ENCODE results near the gene PLEKHG4.

The PLEKHG4 gene, protein sequence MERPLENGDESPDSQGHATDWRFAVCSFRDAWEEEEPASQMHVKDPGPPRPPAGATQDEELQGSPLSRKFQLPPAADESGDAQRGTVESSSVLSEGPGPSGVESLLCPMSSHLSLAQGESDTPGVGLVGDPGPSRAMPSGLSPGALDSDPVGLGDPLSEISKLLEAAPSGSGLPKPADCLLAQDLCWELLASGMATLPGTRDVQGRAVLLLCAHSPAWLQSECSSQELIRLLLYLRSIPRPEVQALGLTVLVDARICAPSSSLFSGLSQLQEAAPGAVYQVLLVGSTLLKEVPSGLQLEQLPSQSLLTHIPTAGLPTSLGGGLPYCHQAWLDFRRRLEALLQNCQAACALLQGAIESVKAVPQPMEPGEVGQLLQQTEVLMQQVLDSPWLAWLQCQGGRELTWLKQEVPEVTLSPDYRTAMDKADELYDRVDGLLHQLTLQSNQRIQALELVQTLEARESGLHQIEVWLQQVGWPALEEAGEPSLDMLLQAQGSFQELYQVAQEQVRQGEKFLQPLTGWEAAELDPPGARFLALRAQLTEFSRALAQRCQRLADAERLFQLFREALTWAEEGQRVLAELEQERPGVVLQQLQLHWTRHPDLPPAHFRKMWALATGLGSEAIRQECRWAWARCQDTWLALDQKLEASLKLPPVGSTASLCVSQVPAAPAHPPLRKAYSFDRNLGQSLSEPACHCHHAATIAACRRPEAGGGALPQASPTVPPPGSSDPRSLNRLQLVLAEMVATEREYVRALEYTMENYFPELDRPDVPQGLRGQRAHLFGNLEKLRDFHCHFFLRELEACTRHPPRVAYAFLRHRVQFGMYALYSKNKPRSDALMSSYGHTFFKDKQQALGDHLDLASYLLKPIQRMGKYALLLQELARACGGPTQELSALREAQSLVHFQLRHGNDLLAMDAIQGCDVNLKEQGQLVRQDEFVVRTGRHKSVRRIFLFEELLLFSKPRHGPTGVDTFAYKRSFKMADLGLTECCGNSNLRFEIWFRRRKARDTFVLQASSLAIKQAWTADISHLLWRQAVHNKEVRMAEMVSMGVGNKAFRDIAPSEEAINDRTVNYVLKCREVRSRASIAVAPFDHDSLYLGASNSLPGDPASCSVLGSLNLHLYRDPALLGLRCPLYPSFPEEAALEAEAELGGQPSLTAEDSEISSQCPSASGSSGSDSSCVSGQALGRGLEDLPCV

DNA sequence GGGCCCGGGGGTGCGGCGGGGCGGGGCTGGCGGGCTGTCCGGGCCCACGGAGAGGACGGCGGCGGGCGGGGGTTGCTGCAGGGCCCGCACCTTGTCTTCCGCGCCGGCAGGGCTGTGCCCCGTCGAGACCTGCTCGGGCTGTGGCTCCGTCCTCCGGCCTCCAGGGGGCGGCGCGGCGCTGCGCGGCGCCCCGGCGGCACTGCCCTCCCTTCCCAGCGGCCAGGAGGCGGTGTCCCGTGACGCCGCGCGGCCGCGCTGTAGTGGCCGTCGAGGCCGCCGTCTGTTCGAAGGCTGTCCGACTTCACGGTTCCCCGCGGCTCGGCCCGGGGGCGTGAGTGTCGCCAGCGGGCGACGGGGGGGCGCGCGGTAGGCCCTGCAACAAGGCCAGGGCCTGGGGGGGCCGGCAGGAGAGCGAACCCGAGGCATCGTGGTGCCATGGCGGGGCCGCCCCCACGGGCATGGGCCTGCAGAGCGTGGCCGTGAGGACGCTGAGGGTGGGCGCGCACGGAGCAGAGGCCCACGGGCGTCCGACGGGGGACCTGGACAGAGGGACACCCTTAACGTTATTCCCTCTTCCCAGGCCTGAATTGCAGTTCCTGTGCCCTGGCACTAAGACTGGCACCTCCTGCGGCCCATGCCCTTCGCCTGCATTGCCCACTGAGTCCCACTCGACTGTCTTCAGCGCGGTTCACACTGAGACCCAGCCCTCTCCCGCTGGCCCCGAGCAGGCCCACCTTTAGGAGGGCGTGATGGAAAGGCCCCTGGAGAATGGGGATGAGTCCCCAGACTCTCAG, at the start of gene PLEKHG4:
Gene PLEKHG4, plus strand, starts transcription at position 237 of the 794 bp plus-strand sequence. Its CDS starts 513 bp downstream, at position 750.
- DNase-seq: peak; percentile 92

GRCh38 chr16:67229906-67230808, 49.2 kb upstream of the PLEKHG4 start:
- no peak for DNase-seq

GRCh38 chr16:67230809-67231660, 48.3 kb upstream of the PLEKHG4 start:
- DNase-seq: no peak

DNA sequence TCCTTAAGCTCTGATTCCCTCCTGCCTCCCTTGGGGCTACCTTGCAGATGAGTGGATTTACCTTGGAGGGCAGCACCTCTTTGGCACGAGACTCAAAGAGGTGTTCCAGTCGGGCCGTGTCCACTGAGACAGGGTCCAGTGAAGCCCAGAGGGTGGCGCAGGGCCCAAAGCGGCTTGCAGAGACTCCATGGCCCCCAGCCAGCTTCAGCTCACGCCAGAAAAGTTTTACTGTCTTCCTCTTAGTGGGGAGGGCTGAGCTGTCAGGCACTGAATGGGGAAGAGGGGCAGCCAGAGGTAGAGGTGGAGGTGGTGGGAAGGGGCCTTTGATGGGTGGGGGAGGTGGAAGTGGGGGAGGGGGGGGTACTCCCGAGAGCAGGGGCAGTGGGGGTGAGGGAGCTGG, 45.7 kb upstream of the PLEKHG4 start:
- DNase-seq: no peak

- no peak for DNase-seq
Observed at GRCh38 chr16:67234180-67234597, 45.1 kb upstream of the PLEKHG4 start.

DNA sequence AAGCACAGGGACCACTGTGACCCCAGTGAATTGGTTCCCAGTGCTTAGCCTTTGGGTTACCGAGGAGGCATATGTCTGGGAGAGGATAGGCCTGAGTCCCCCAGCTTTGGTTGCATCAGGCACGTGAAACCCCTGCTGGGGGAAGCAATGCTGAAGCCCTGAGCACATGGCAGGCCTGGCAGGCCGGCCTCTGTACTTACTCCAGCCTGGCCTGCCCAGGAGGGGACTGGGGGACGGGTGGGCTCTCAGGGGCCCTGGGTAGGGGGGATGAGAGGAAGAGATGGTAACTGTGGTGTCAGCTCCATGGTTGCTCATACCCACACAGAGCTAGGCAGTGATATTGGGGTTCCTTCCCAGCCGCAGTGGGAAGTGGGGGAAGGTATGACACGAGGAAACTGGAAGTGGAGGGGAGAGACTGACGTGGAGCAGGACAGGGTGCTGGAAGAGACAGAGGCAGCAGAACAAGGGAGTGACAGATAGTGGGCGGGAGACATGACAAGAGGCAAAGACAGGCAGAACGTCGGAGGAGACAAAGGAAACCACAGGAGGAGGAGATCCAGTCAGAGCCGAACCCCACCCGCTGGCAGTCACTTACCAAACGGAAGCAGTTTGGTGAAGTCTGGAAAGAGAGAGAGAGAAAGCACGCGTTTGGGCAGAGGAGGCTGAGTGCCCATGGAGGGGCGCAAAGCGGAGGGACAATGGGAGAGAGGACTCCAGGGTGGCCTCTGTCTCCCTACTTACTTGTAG, 43.3 kb upstream of the PLEKHG4 start:
- peak; percentile 85 for DNase-seq

DNA sequence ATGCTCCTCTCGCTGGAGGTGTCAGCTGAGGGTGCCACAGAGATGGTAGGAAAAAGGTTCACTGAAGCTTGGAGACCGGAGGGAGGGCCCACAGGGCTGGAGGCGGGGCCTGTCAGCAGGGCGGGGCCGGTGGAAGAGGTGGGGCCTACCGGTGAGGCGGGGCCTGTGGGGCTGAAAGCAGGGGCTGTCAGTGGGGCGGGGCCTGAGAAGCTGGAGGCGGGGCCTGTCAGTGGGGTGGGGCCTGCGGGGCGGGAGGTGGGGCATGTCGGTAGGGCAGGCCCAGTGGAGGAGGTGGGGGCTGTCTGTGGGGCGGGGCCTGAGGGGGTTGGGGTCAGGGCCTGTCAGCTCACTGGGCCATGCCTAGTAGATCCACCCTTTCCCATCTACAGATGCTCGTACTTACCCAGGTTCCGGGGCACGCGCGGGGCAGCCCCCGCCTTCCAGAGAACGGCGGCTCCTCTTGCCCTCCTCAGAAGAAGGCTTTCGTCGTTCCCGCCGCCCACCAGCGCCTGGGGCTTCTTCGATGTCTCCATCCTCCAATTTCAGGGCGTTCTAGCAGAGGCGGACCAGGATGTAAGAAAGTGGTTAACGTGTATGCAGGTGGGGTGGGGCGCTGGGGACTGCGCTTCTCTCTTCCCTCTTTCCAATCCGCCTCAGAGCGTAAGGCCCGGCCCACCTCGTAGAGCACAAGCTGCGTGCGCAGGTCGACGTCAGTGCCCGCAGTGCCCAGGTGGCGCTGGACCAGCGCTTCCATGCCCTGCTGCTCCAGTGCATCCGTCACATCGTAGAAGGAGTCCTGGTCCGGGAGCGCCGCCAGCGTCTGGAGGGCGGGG, 42.6 kb upstream of the PLEKHG4 start:
- DNase-seq: peak; percentile 91

- no peak for DNase-seq
Observed at GRCh38 chr16:67237396-67238277, 41.7 kb upstream of the PLEKHG4 start.

DNA sequence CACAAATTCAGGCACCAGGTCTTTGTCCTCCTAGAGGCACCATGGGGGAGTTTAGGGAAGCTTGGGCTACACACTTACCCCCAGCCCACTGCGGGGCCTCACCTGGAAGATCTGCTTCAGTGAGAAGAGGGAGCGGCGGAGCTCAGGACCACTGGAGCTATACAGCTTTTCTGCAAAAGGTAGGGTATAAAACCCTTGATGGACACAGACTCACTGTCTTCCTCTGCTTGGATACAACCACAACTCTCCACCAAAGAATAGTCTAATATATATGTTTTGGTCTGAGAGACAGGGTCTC, 41.1 kb upstream of the PLEKHG4 start:
- DNase-seq: no peak

DNA sequence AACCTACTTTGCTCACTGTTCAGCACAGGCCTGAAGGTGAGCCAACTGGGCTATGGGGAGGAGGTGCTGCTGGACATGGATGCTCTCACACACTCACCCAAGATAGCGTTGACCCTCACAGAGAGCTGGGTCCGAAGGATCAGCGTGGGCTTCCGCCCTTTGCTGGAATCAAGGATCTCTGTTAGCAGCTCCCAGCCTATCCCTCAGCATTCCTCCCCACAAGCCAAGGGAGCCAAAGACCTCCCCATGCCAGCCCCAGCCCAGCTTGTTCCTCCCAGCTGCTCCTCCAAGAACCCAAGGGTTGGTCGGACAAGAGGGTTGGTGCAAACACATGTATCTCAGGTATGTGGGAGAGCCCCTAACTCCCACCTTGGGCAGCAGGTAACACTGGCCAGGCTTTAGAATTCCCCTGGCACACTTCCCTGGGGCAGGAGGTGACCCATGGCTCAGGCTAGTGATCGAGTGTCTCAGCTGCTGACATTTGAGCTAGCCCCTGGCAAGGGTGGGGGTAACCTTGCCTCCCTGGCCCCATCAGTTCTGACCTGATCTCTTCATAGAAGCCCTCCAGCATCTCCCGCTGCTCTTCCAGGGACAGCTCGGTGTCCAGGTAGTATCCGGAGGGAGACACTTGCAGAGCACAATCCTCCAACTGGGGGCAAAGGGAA, 40.4 kb upstream of the PLEKHG4 start:
- no peak for DNase-seq

GRCh38 chr16:67240506-67240905, 38.8 kb upstream of the PLEKHG4 start:
- DNase-seq: no peak

- DNase-seq: no peak
Observed at GRCh38 chr16:67241008-67241900, 38.1 kb upstream of the PLEKHG4 start.

- DNase-seq: no peak
Observed at GRCh38 chr16:67242138-67242730, 37.1 kb upstream of the PLEKHG4 start.

- DNase-seq: no peak
Observed at GRCh38 chr16:67243481-67243880, 35.9 kb upstream of the PLEKHG4 start.

DNA sequence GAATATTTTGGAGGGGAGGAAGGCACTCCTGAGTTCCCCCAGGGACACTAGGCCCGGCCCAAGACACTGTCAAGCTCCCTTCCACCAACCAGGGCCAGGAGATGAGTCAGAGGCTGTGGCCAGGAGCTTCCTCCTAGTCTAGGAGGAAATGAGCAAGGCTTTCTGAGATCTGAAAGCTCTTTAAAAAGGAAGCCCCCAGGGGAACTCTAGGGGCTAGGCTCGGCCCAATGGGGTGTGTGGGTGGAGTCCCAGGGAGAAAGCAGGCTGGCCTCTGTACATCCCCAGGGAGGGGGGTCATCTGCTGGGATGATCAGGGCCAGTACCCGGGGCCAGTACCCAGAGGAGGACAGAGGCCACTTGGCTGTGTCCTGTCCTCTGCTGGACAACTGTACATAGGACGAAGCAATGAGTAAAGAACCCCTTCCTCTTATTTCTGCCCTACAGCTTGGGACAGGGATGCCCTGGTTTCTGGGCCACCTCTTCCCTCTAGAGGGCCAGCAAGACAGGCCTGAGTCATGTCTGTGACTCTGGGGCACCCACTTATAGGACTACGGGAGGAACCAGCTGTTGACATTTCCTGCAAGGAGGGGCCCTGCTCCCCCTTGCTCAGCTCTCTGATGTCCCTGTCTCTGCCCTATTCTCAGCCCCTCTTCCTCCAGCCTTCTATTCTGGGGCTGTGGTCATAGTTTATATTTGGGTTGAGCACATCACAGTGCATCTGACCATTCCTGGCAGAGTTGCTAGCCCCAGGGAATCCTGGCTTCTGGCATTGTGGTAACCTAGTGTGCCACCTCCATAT, 34.7 kb upstream of the PLEKHG4 start:
- DNase-seq: peak; percentile 95

Data from hematopoietic multipotent progenitor cell treated with erythropoietin and hydrocortisone succinate and interleukin-3 and kit ligand, for 4 days (in vitro differentiated cells).